ENCODE results near the gene TBC1D14.

Gene TBC1D14

DNA sequence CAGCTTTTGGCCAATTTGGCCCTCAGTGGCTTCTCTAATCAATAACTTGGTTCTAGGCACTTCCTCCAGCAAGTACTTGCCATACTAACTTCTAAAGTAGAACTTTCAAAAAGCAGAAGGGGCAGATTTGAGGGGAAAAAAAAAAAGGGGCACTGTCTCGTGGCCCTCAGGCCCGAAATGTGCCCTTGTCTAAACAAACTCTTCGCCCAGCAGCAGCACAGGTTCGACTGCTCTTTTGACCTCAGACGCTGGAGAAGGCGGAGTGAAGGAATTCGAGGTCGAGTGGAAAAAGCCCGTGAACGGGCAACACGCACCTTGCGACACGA, 157.5 kb downstream of the TBC1D14 start:
- TF ChIP-seq FOXP2 (optimal IDR thresholded peaks at IDR 0.05; ENCODE audit: borderline replicate concordance, extremely low read depth, extremely low read length, insufficient read depth) (no peak), TAF1 (IDR thresholded peaks at IDR 0.05; ENCODE audit: borderline replicate concordance, insufficient read depth, low read length) (no peak), SIN3A (IDR thresholded peaks at IDR 0.05; ENCODE audit: borderline replicate concordance, insufficient read depth, low read length) (no peak), POLR2AphosphoS5 (IDR thresholded peaks at IDR 0.05; ENCODE audit: low read depth, low read length) (no peak)
- TF ChIP-seq, protein P1, sequence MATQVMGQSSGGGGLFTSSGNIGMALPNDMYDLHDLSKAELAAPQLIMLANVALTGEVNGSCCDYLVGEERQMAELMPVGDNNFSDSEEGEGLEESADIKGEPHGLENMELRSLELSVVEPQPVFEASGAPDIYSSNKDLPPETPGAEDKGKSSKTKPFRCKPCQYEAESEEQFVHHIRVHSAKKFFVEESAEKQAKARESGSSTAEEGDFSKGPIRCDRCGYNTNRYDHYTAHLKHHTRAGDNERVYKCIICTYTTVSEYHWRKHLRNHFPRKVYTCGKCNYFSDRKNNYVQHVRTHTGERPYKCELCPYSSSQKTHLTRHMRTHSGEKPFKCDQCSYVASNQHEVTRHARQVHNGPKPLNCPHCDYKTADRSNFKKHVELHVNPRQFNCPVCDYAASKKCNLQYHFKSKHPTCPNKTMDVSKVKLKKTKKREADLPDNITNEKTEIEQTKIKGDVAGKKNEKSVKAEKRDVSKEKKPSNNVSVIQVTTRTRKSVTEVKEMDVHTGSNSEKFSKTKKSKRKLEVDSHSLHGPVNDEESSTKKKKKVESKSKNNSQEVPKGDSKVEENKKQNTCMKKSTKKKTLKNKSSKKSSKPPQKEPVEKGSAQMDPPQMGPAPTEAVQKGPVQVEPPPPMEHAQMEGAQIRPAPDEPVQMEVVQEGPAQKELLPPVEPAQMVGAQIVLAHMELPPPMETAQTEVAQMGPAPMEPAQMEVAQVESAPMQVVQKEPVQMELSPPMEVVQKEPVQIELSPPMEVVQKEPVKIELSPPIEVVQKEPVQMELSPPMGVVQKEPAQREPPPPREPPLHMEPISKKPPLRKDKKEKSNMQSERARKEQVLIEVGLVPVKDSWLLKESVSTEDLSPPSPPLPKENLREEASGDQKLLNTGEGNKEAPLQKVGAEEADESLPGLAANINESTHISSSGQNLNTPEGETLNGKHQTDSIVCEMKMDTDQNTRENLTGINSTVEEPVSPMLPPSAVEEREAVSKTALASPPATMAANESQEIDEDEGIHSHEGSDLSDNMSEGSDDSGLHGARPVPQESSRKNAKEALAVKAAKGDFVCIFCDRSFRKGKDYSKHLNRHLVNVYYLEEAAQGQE (IDR thresholded peaks at IDR 0.05; ENCODE audit: insufficient read depth in 1 of 2, low read depth in 2 of 2, low read length in 2 of 2) = no peak

DNA sequence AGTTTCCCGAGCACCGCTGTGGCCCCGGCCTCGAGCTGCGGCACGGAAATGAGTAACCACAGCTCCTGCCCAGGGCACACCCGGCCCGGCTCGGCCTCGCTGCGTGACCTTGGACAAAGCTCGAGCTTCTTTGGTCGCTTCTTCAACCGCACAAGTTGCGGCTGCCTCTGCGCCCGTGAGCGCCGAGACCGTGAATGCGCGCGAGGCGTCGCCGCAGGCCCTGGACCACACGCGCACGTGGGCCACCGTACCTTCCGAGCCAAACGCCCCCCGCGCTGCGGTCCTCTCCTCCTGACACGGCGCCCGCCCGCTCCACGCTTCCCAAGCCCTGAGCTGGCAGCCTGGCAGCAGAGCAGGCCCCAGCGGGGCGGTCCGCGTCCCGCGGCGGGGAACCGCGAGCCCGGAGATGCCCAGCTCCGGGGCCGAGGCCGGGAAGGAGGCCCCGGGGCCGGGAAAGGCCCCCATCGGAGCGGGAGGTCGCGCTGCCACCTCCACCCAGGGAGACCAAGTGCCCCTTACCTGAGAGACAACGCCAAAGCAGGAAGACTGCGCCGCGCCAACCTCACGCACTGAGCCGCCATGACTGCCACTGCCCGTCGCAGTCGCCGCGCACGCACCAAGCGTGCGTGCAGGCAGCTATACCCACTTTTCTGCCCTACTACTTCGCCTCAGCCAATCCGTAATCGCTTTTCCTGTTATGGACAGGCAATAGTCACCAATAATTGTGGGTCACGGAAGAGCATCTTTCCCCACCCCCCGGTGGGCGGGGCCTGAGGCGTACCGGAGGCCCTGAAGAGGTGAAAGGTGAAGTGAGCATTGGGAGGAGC, 158.0 kb downstream of the TBC1D14 start, which contains the start of gene GRPEL1:
GRPEL1 (minus strand) TSS at position 613 of the 827 bp plus-strand sequence; CDS start at position 581, 32 bp downstream.
- TF ChIP-seq, protein P1 (IDR thresholded peaks at IDR 0.05; ENCODE audit: insufficient read depth in 1 of 2, low read depth in 2 of 2, low read length in 2 of 2) = 0 out of 4 replicates have a peak, but pooled peaks of 1 of the 2 experiments have one; percentile 34
- peak; percentile 91 for TF ChIP-seq POLR2AphosphoS5 (IDR thresholded peaks at IDR 0.05; ENCODE audit: low read depth, low read length)
- no peak for TF ChIP-seq FOXP2 (optimal IDR thresholded peaks at IDR 0.05; ENCODE audit: borderline replicate concordance, extremely low read depth, extremely low read length, insufficient read depth)
- TF ChIP-seq TAF1 (IDR thresholded peaks at IDR 0.05; ENCODE audit: borderline replicate concordance, insufficient read depth, low read length) = peak; percentile 88; the same call in 1 of the 2 replicates
- peak; percentile 51; the same call in 1 of the 2 replicates for TF ChIP-seq SIN3A (IDR thresholded peaks at IDR 0.05; ENCODE audit: borderline replicate concordance, insufficient read depth, low read length)

DNA sequence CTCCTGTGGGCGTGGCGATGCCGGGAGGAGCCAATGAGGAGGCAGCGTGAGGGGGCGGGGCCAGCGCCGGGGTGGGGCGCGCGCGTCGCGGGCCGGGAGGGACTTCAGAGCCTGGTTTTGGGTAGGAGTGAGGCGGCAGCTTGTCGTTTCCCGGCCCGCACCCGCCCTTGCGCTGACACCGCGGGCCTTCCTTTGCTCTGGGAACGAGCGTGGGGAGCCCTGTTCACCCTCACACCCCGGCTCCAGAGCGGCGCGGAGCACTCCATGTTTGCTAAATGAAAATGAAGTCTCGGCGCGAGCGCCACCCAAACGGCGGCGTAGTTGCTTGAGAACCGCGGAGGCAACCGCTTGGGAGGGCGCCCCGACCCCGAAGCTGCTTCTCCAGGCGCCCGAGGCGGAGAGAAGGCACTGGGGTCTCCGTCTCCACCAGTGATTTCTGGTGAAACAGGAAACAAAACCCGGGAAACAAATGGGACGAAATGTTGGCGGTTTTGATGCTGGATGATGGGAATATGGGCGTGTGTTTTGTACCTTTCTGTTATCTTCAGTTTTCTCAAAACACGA, 158.7 kb downstream of the TBC1D14 start:
- TF ChIP-seq SIN3A (IDR thresholded peaks at IDR 0.05; ENCODE audit: borderline replicate concordance, insufficient read depth, low read length) = no peak
- peak; percentile 66; the same call in 1 of the 2 replicates for TF ChIP-seq POLR2AphosphoS5 (IDR thresholded peaks at IDR 0.05; ENCODE audit: low read depth, low read length)
- TF ChIP-seq TAF1 (IDR thresholded peaks at IDR 0.05; ENCODE audit: borderline replicate concordance, insufficient read depth, low read length) = 0 out of 2 replicates have a peak, but pooled peaks have one; percentile 14
- TF ChIP-seq, protein P1 (IDR thresholded peaks at IDR 0.05; ENCODE audit: insufficient read depth in 1 of 2, low read depth in 2 of 2, low read length in 2 of 2) = no peak
- no peak for TF ChIP-seq FOXP2 (optimal IDR thresholded peaks at IDR 0.05; ENCODE audit: borderline replicate concordance, extremely low read depth, extremely low read length, insufficient read depth)

DNA sequence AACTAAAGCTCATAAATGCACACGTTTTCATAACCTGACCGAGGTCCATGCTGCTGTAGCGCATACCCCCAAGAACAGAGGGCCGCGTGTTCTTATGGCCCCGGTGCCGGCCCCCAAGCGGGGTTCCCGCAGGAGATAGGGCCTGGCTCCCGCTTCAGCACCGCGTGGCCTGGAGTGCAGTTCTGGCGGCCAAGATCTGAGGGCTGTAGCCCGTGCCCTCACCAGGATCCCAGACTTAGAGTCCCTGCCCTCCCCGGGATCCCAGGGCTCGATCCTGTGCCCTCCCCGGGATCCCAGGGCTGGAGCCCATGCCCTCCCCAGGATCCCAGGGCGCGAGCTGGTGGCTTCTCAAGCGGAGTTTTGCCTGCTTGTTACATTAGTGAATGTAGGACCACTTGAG, 159.3 kb downstream of the TBC1D14 start:
- TF ChIP-seq, protein P1 (IDR thresholded peaks at IDR 0.05; ENCODE audit: insufficient read depth in 1 of 2, low read depth in 2 of 2, low read length in 2 of 2) = no peak
- TF ChIP-seq SIN3A (IDR thresholded peaks at IDR 0.05; ENCODE audit: borderline replicate concordance, insufficient read depth, low read length) = no peak
- no peak for TF ChIP-seq FOXP2 (optimal IDR thresholded peaks at IDR 0.05; ENCODE audit: borderline replicate concordance, extremely low read depth, extremely low read length, insufficient read depth)
- TF ChIP-seq POLR2AphosphoS5 (IDR thresholded peaks at IDR 0.05; ENCODE audit: low read depth, low read length) = no peak
- no peak for TF ChIP-seq TAF1 (IDR thresholded peaks at IDR 0.05; ENCODE audit: borderline replicate concordance, insufficient read depth, low read length)

Data from PFSK-1 (cell line).